CD14-positive monocyte (primary cell): ENCODE results near the gene BCAR3. TPM values are rescaled to one million over a fixed set of nuclear protein-coding genes. Genes with fewer than 3 reads are reported as not detected.

Experiments
- DNase-seq, 3 donors: peaks; one replicate each; pipeline ENCODE4 v3.0.0-alpha.2; 2011 to 2022
- H2AFZ ChIP-seq: 2 replicates; pipeline ENCODE4 v1.6.0; 2012; ENCODE audit warnings: mild to moderate bottlenecking, low read depth, low read length, inconsistent platforms; ENCODE audit not compliant: insufficient read depth, poor library complexity, severe bottlenecking
- H3K27ac ChIP-seq, 2 donors: 1 replicate in 1 of 2; 2 replicates in 1 of 2; pipeline ENCODE4 v1.5.1; 2012 to 2013; ENCODE audit warnings: low read length in 2 of 2, control low read depth in 1 of 2, inconsistent platforms in 1 of 2, low read depth in 1 of 2, mild to moderate bottlenecking in 1 of 2
- H3K27me3 ChIP-seq, 2 donors: one replicate each; pipeline versions ENCODE4 v1.6.0 to v1.6.1; 2011 to 2013; ENCODE audit warnings: low read length in 2 of 2; ENCODE audit not compliant: control insufficient read depth in 2 of 2, insufficient read depth in 2 of 2
- H3K36me3 ChIP-seq, 2 donors: replicated peaks in 1 of 2; 1 replicate in 1 of 2; 2 replicates in 1 of 2; pipeline versions ENCODE4 v1.5.1 to v1.6.1; 2012 to 2013; ENCODE audit warnings: low read length in 2 of 2, control low read depth in 1 of 2, inconsistent platforms in 1 of 2, mild to moderate bottlenecking in 1 of 2; ENCODE audit not compliant: insufficient read depth in 2 of 2, control insufficient read depth in 1 of 2
- H3K4me1 ChIP-seq, 2 donors: 1 replicate in 1 of 2; 2 replicates in 1 of 2; pipeline versions ENCODE4 v1.5.1 to v1.6.1; 2012 to 2013; ENCODE audit warnings: low read length in 2 of 2, control low read depth in 1 of 2, inconsistent platforms in 1 of 2, mild to moderate bottlenecking in 1 of 2, moderate library complexity in 1 of 2; ENCODE audit not compliant: insufficient read depth in 2 of 2, control insufficient read depth in 1 of 2
- H3K4me2 ChIP-seq: replicated peaks from 2 replicates; pipeline ENCODE3; 2012; ENCODE audit warnings: low read length, moderate library complexity, mild to moderate bottlenecking; ENCODE audit not compliant: poor library complexity, severe bottlenecking; ENCODE audit errors: extremely low read depth
- H3K4me3 ChIP-seq, 3 experiments: fragments of 200-600 bp in 1 of 3; sonication (generic) in 1 of 3; replicated peaks in 1 of 3; 1 replicate in 2 of 3; 2 replicates in 1 of 3; pipeline ENCODE4 v1.5.1; 2011 to 2013; ENCODE audit warnings: low read length in 3 of 3, mild to moderate bottlenecking in 3 of 3, control low read depth in 2 of 3, low read depth in 2 of 3, inconsistent platforms in 1 of 3, moderate library complexity in 1 of 3
- H3K79me2 ChIP-seq: 2 replicates; pipeline ENCODE4 v1.6.0; 2012; ENCODE audit warnings: mild to moderate bottlenecking, control low read depth, inconsistent platforms, low read length, moderate library complexity; ENCODE audit not compliant: insufficient read depth
- H3K9ac ChIP-seq: 2 replicates; pipeline ENCODE4 v1.6.0; 2017; ENCODE audit warnings: low read length, mild to moderate bottlenecking; ENCODE audit not compliant: insufficient read depth, poor library complexity, severe bottlenecking
- H3K9me3 ChIP-seq, 2 donors: replicated peaks in 1 of 2; 1 replicate in 1 of 2; 2 replicates in 1 of 2; pipeline versions ENCODE4 v1.5.1 to v1.6.1; 2012 to 2013; ENCODE audit warnings: low read length in 2 of 2, control low read depth in 1 of 2; ENCODE audit not compliant: control insufficient read depth in 1 of 2, insufficient read depth in 1 of 2
- H4K20me1 ChIP-seq: 2 replicates; pipeline ENCODE4 v1.6.0; 2012; ENCODE audit warnings: mild to moderate bottlenecking, low read length, control low read depth, moderate library complexity; ENCODE audit not compliant: insufficient read depth
- H3K27ac Mint-ChIP-seq, 7 donors: one replicate each; pipeline ENCODE4 v1.8.0; 2020; ENCODE audit warnings: mild to moderate bottlenecking in 7 of 7, mixed read lengths in 7 of 7, moderate library complexity in 6 of 7, inconsistent platforms in 2 of 7
- H3K27me3 Mint-ChIP-seq, 3 donors: one replicate each; pipeline ENCODE4 v1.8.0; 2021 to 2022; ENCODE audit warnings: low read depth in 3 of 3, mild to moderate bottlenecking in 3 of 3, mixed read lengths in 3 of 3, moderate library complexity in 3 of 3, inconsistent platforms in 1 of 3
- H3K36me3 Mint-ChIP-seq, 2 donors: one replicate each; pipeline ENCODE4 v1.8.0; 2020; ENCODE audit warnings: mixed read lengths in 2 of 2, inconsistent platforms in 1 of 2, mild to moderate bottlenecking in 1 of 2
- H3K4me1 Mint-ChIP-seq: one replicate; pipeline ENCODE4 v1.8.0; 2020; ENCODE audit warnings: mild to moderate bottlenecking, mixed read lengths
- H3K4me3 Mint-ChIP-seq, 2 donors: one replicate each; pipeline ENCODE4 v1.8.0; 2020; ENCODE audit warnings: mild to moderate bottlenecking in 2 of 2, mixed read lengths in 2 of 2, moderate library complexity in 1 of 2
- H3K9me3 Mint-ChIP-seq, 7 donors: one replicate each; pipeline ENCODE4 v1.8.0; 2020 to 2022; ENCODE audit warnings: mixed read lengths in 7 of 7, mild to moderate bottlenecking in 6 of 7, moderate library complexity in 6 of 7, inconsistent platforms in 2 of 7
- WGBS: methylation state at CpG from one replicate; pipeline ENCODE4 v1.1.5; 2013; ENCODE audit warnings: missing lambda C conversion rate; ENCODE audit not compliant: insufficient coverage; 5-methylcytosine and 5-hydroxymethylcytosine counted together
- intact Hi-C, 2 donors: fragments of 100-400 bp; cut with micrococcal nuclease; formaldehyde crosslinking; loops; one replicate each; pipeline versions ENCODE4 v1.15.0 to v1.15.1; 2023
- polyA plus RNA-seq, 3 donors: library from polyadenylated mRNA; depleted of rRNA in 1 of 3; unstranded in 2 of 3; stranded (reverse) in 1 of 3; fragments of 300-500 nt in 2 of 3; fragments of >200 nt in 1 of 3; fragmentation: Illumina TruSeq in 2 of 3; gene quantifications; 1 replicate in 2 of 3; 2 replicates in 1 of 3; pipeline ENCODE4 v1.2.3, GENCODE V29; 2012 to 2021
- TF ChIP-seq, protein P1 (sequence below): fragments of 200-600 bp; IDR thresholded peaks from one replicate; pipeline ENCODE4 v1.8.0; 2022; ENCODE audit warnings: antibody characterized with exemption, mild to moderate bottlenecking

BCAR3 gene
- polyA plus RNA-seq, 3 donors, result 0.05 to 0.41 TPM; not detected in 1

DNA sequence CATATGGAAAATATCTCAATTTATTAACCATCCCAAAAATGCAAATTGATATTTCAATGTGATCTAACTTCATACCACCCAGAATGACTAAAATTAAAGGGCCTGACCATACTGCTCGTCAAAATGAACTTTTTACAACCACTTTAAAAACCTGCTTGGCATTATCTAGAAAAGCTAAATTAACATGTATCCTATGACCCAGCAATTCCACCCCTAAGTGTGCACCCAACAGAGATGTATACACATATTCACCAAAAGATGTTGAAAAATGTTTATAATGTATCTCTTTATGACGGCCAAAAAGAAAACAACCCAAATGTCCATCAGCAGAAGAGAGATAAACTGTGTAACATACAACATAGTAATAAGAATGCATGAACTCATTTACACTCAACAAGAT, 1.6 kb upstream of the BCAR3 start:
- Mint-ChIP-seq H3K27me3 (peaks cover 33 to 49% (median 37%) of the 10 kb centered on the region in 3 donors), H3K36me3 (peaks cover 3 to 12% of the 10 kb centered on the region in 2 donors), H3K27ac (no peak overlapping the region), H3K9me3 (peaks cover 0 to 6% (median 0%) of the 10 kb centered on the region in 7 donors), H3K4me1 (peaks cover 15% of the 10 kb centered on the region), H3K4me3 (peak overlapping the region in 1 of 2 donors; percentile 91)
- no peak overlapping the region for H3K4me2 ChIP-seq
- no peak for DNase-seq
- H3K4me3 ChIP-seq, result no peak overlapping the region
- no peak overlapping the region for H3K9ac ChIP-seq
- WGBS, result 100% methylated on average over 1 of the region's 2 CpGs
- peaks cover 9 to 37% of the 10 kb centered on the region in 2 donors for H3K27me3 ChIP-seq
- peaks cover 17 to 18% of the 10 kb centered on the region in 2 donors for H3K4me1 ChIP-seq
- H3K79me2 ChIP-seq, result no peaks in the 10 kb centered on the region
- TF ChIP-seq, protein P1, sequence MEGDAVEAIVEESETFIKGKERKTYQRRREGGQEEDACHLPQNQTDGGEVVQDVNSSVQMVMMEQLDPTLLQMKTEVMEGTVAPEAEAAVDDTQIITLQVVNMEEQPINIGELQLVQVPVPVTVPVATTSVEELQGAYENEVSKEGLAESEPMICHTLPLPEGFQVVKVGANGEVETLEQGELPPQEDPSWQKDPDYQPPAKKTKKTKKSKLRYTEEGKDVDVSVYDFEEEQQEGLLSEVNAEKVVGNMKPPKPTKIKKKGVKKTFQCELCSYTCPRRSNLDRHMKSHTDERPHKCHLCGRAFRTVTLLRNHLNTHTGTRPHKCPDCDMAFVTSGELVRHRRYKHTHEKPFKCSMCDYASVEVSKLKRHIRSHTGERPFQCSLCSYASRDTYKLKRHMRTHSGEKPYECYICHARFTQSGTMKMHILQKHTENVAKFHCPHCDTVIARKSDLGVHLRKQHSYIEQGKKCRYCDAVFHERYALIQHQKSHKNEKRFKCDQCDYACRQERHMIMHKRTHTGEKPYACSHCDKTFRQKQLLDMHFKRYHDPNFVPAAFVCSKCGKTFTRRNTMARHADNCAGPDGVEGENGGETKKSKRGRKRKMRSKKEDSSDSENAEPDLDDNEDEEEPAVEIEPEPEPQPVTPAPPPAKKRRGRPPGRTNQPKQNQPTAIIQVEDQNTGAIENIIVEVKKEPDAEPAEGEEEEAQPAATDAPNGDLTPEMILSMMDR, result no peak
- intact Hi-C loops, result no loop called here
- no peaks in the 10 kb centered on the region for H3K36me3 ChIP-seq
- H3K27ac ChIP-seq, result no peak overlapping the region
- H3K9me3 ChIP-seq, result no peaks in the 10 kb centered on the region
- no peaks in the 10 kb centered on the region for H4K20me1 ChIP-seq
- no peak overlapping the region for H2AFZ ChIP-seq

DNA sequence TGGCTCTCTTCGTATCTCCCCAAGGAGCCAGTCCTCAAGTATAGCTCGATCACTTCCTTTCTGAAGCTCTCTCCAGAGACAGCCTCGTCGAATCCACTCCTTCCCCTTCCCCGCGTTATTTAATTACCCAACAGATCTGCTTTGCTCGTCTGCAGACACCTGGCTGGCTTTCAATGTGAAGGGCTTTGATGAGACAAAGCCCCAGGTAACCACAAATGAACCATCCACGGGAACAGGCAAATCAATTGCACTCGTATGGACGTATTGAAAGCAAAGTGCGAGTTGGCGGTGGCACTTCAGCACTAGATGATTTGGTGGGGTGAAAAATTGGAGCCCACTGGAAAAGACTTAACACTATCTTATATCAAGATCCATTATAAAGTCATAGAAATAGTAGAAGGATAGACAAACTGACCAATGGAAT, 364 bp upstream of the BCAR3 start:
- peaks cover 33 to 49% (median 41%) of the 10 kb centered on the region in 3 donors for H3K27me3 Mint-ChIP-seq
- H3K27ac Mint-ChIP-seq, result peak overlapping the region in 1 of 7 donors; percentile 78
- peak overlapping the region; percentile 42 for H3K9ac ChIP-seq
- peak overlapping the region; percentile 38 to 76 (median 51) for H3K4me3 ChIP-seq
- H3K79me2 ChIP-seq, result no peaks in the 10 kb centered on the region
- no peaks in the 10 kb centered on the region for H3K9me3 ChIP-seq
- peaks cover 15% of the 10 kb centered on the region for H3K4me1 Mint-ChIP-seq
- H3K4me3 Mint-ChIP-seq, result peak overlapping the region; percentile 86 to 91
- peaks cover 3 to 12% of the 10 kb centered on the region in 2 donors for H3K36me3 Mint-ChIP-seq
- peak overlapping the region; percentile 87 for H3K4me2 ChIP-seq
- TF ChIP-seq, protein P1, result no peak
- H2AFZ ChIP-seq, result peak overlapping the region; percentile 81
- H3K27ac ChIP-seq, result no peak overlapping the region
- H3K9me3 Mint-ChIP-seq, result peaks cover 0 to 4% (median 0%) of the 10 kb centered on the region in 7 donors
- no peaks in the 10 kb centered on the region for H4K20me1 ChIP-seq
- H3K4me1 ChIP-seq, result peaks cover 17 to 18% of the 10 kb centered on the region in 2 donors
- H3K27me3 ChIP-seq, result peaks cover 9 to 37% of the 10 kb centered on the region in 2 donors
- WGBS, result 1% methylated on average over 6 of the region's 12 CpGs
- no peaks in the 10 kb centered on the region for H3K36me3 ChIP-seq
- DNase-seq, result no peak
- intact Hi-C loops, result no loop called here
